Sigmoid colon (tissue), 4 donors: ENCODE data around the gene COG6.

Source experiments
- CTCF ChIP-seq, 4 experiments: fragments of 450-650 bp in 3 of 4; fragments of 200-600 bp in 1 of 4; IDR thresholded peaks; one replicate each; pipeline ENCODE4 v1.5.1; 2016 to 2019; ENCODE audit warnings: antibody characterized with exemption in 4 of 4, mild to moderate bottlenecking in 3 of 4, moderate library complexity in 2 of 4
- EP300 ChIP-seq, 4 donors: sonication (generic); formaldehyde crosslinking; IDR thresholded peaks; one replicate each; pipeline ENCODE4 v1.6.1; 2017; ENCODE audit warnings: antibody characterized with exemption in 4 of 4
- POLR2A ChIP-seq, 2 donors: fragments of 450-650 bp; IDR thresholded peaks; one replicate each; pipeline ENCODE4 v1.6.1; 2016; ENCODE audit warnings: antibody characterized with exemption in 2 of 2, mild to moderate bottlenecking in 2 of 2, moderate library complexity in 2 of 2
- POLR2AphosphoS5 ChIP-seq, 4 donors: sonication (generic); formaldehyde crosslinking; IDR thresholded peaks; one replicate each; pipeline ENCODE4 v1.6.1; 2017; ENCODE audit warnings: antibody characterized with exemption in 4 of 4

- TF ChIP-seq POLR2AphosphoS5 (IDR thresholded peaks at IDR 0.05) (no peak), CTCF (IDR thresholded peaks at IDR 0.05) (no peak), EP300 (IDR thresholded peaks at IDR 0.05) (no peak), POLR2A (IDR thresholded peaks at IDR 0.05) (no peak)
Observed at GRCh38 chr13:39605677-39606320, 49.7 kb upstream of the COG6 start.
